BLaER1 (cell line): ENCODE results near the gene PRR16.

Experiments
- H3K27ac ChIP-seq: shearing (Covaris generic); formaldehyde crosslinking; 2 replicates; pipeline ENCODE4 v1.8.1; 2022
- H3K27me3 ChIP-seq: shearing (Covaris generic); formaldehyde crosslinking; 2 replicates; pipeline ENCODE4 v1.8.1; 2022
- H3K36me3 ChIP-seq: shearing (Covaris generic); formaldehyde crosslinking; 2 replicates; pipeline ENCODE4 v1.8.1; 2022
- H3K4me1 ChIP-seq: shearing (Covaris generic); formaldehyde crosslinking; 2 replicates; pipeline ENCODE4 v1.8.1; 2022
- H3K4me2 ChIP-seq: shearing (Covaris generic); formaldehyde crosslinking; 2 replicates; pipeline ENCODE4 v1.8.1; 2022
- H3K4me3 ChIP-seq: shearing (Covaris generic); formaldehyde crosslinking; 2 replicates; pipeline ENCODE4 v1.8.1; 2022
- H3K9ac ChIP-seq: shearing (Covaris generic); formaldehyde crosslinking; 2 replicates; pipeline ENCODE4 v1.8.1; 2022
- H3K9me3 ChIP-seq: shearing (Covaris generic); formaldehyde crosslinking; 2 replicates; pipeline ENCODE4 v1.8.1; 2022
- H4K20me1 ChIP-seq: shearing (Covaris generic); formaldehyde crosslinking; 2 replicates; pipeline ENCODE4 v1.8.1; 2022
- Cebpa-rat ChIP-seq: shearing (Covaris generic); IDR thresholded peaks from 2 replicates; pipeline ENCODE4 v1.8.1; 2022

The PRR16 gene

DNA sequence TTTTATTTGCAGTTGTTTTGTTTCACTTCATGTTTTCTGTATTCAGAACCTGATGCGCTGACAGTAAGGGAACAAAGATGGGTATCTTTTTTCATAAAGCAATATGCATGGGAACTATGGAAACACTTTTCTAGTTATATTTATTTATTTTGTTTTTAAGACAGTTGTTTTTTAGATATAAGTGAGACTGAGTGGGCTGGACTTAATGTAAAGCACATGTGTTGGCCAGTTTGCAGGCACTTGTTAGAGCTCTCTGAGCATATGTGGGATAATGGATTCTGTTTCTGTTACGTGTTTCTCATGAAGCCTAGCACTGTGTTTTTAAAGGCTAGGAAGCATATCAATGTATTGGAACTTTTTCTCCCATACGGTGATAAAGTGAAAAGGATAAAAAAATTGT lies 164.1 kb downstream of the PRR16 start:
- TF ChIP-seq Cebpa-rat, result no peak
- H3K4me3 ChIP-seq, result no peak overlapping the region
- no peaks in the 10 kb centered on the region for H3K4me1 ChIP-seq

DNA sequence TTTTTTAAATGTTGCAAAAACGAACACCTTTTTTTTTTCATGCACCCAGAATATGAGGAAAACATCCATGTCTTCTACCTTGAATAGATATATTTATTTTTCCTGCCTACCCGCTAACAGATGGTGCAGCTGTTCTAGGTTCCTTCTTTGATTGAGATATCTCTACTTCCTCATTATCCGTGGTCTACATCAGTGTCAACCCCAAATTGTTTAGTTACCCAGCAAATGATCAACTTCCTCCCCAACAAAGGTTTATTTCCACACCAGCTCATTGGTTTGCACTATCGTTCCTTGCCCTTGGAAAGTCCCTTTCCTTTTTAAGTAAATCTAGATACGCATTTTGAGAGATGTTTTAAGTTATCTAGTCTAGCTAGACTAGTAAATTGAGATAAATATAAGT lies 166.4 kb downstream of the PRR16 start:
- no peak for TF ChIP-seq Cebpa-rat
- Histone ChIP-seq H3K4me3 (no peak overlapping the region), H3K4me2 (no peak overlapping the region), H3K27me3 (no peaks in the 10 kb centered on the region), H3K27ac (no peak overlapping the region), H3K9ac (no peak overlapping the region), H4K20me1 (no peaks in the 10 kb centered on the region), H3K36me3 (no peaks in the 10 kb centered on the region), H3K4me1 (no peaks in the 10 kb centered on the region), H3K9me3 (no peaks in the 10 kb centered on the region)

More for the DNA sequence above, 164.1 kb downstream of the PRR16 start:
- Histone ChIP-seq H3K9ac (no peak overlapping the region), H3K4me2 (no peak overlapping the region), H3K36me3 (no peaks in the 10 kb centered on the region), H3K9me3 (no peaks in the 10 kb centered on the region), H3K27me3 (no peaks in the 10 kb centered on the region), H4K20me1 (no peaks in the 10 kb centered on the region), H3K27ac (no peak overlapping the region)

DNA sequence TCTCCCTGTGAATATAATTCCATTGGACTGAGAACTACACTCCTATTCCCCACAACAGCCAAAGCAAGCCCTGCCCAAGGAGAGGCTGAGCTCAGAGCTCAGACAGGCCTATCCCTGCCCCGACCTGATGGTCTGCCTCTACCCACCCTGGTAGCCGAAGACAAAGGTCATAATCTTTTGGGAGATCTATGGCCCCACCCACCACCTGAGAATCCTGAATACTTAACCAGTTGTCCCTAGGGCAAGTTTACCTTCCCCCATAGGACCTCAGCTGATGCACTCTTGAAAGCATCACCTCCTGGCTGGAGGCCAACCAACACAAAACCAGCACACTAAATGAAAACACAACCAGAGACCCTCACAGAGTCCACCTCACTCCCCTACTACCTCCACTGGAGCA lies 167.5 kb downstream of the PRR16 start:
- H3K36me3 ChIP-seq, result no peaks in the 10 kb centered on the region
- TF ChIP-seq Cebpa-rat, result no peak
- no peak overlapping the region for H3K4me3 ChIP-seq
- no peak overlapping the region for H3K4me2 ChIP-seq
- no peaks in the 10 kb centered on the region for H3K4me1 ChIP-seq
- H3K27ac ChIP-seq, result no peak overlapping the region
- H3K9ac ChIP-seq, result no peak overlapping the region
- H3K27me3 ChIP-seq, result no peaks in the 10 kb centered on the region
- H4K20me1 ChIP-seq, result no peaks in the 10 kb centered on the region
- H3K9me3 ChIP-seq, result no peaks in the 10 kb centered on the region

DNA sequence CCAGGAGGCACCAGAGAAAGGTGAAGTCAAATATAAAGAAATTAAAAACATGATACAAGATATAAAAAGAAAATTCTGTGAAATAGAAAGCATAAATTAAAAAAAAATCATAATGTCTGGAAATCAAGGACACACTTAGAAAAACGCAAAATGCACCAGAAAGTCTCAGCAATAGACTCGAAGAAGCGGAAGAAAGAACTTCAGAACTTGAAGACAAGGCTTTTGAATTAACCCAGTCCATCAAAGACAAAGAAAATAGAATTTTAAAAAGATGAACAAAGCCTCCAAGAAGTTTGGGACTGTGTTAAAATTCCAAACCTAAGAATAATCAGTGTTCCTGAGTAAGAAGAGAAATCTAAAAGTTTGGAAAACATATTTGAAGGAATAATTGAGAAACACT lies 168.3 kb downstream of the PRR16 start:
- Histone ChIP-seq H4K20me1 (no peaks in the 10 kb centered on the region), H3K36me3 (no peaks in the 10 kb centered on the region), H3K4me2 (no peak overlapping the region), H3K9ac (no peak overlapping the region), H3K27me3 (no peaks in the 10 kb centered on the region), H3K9me3 (no peaks in the 10 kb centered on the region), H3K4me3 (no peak overlapping the region), H3K27ac (no peak overlapping the region), H3K4me1 (no peaks in the 10 kb centered on the region)
- no peak for TF ChIP-seq Cebpa-rat

DNA sequence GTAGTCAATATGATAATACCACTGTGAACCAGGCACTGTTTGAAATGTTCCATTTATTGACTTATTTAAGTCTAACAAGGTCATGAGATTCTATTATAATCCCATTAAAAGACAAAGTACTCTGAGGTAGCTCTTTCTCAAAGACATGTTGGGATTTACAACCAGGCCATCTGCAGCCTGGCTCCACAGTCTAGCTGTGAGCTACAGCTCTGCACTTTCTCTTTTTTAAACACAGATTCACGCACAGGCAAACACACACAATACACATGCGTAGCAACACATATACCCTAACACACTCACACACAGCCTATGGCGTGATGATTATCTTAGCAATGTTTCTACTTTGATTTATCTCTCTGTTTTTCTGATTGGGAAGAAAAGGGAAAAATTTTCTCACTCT lies 174.3 kb downstream of the PRR16 start:
- H3K4me3 ChIP-seq, result no peak overlapping the region
- TF ChIP-seq Cebpa-rat, result no peak

DNA sequence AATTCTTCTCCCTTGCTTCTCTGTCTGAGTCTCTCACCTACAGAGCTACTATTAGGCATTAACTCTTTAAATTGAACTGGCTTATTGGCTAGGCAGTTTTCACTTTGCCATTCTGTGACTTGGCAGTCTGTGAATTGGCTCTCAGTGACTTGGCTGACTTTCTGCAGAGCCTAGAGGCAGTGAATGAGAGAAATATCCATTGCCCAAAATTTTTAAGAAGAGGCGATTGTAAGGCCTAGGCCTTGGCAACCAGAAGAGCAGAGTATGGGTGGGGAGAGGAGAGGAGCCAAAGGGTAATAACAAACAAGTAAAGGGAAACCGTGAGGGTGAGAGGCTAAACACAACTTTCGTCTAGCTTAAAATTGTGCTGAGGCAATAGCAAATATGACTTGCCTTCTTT lies 176.7 kb downstream of the PRR16 start:
- TF ChIP-seq Cebpa-rat, result no peak
- Histone ChIP-seq H3K27me3 (no peaks in the 10 kb centered on the region), H3K9ac (no peak overlapping the region), H3K27ac (no peak overlapping the region), H3K4me2 (no peak overlapping the region), H3K9me3 (no peaks in the 10 kb centered on the region), H4K20me1 (no peaks in the 10 kb centered on the region), H3K4me3 (no peak overlapping the region), H3K36me3 (no peaks in the 10 kb centered on the region), H3K4me1 (no peaks in the 10 kb centered on the region)

More for the DNA sequence above, 174.3 kb downstream of the PRR16 start:
- no peak overlapping the region for H3K9ac ChIP-seq
- H3K36me3 ChIP-seq, result no peaks in the 10 kb centered on the region
- no peaks in the 10 kb centered on the region for H3K4me1 ChIP-seq
- no peaks in the 10 kb centered on the region for H4K20me1 ChIP-seq
- H3K9me3 ChIP-seq, result no peaks in the 10 kb centered on the region
- no peak overlapping the region for H3K27ac ChIP-seq
- no peaks in the 10 kb centered on the region for H3K27me3 ChIP-seq
- H3K4me2 ChIP-seq, result no peak overlapping the region

DNA sequence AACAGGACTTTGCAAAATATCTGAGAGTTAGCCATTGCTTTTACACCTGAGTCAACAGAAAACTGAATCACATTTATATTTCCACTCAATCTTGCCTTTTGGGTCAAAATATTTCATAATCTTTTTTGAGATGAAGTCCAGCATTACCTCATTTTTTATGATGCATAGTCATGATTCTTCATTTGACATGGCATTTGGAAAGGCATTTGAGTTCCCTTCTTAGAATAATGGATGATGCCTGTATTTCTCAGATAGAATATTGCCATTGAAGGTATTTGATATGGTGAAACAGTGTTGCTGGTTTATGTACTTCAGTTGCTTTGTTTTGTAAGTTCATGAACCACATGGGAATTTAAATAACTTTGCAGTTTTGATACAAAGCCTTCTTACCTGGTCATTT lies 180.4 kb downstream of the PRR16 start:
- no peaks in the 10 kb centered on the region for H4K20me1 ChIP-seq
- H3K27me3 ChIP-seq, result no peaks in the 10 kb centered on the region
- no peak overlapping the region for H3K4me3 ChIP-seq
- no peaks in the 10 kb centered on the region for H3K9me3 ChIP-seq
- H3K4me2 ChIP-seq, result no peak overlapping the region
- H3K9ac ChIP-seq, result no peak overlapping the region
- no peak for TF ChIP-seq Cebpa-rat
- no peaks in the 10 kb centered on the region for H3K36me3 ChIP-seq
- H3K27ac ChIP-seq, result no peak overlapping the region
- no peaks in the 10 kb centered on the region for H3K4me1 ChIP-seq

DNA sequence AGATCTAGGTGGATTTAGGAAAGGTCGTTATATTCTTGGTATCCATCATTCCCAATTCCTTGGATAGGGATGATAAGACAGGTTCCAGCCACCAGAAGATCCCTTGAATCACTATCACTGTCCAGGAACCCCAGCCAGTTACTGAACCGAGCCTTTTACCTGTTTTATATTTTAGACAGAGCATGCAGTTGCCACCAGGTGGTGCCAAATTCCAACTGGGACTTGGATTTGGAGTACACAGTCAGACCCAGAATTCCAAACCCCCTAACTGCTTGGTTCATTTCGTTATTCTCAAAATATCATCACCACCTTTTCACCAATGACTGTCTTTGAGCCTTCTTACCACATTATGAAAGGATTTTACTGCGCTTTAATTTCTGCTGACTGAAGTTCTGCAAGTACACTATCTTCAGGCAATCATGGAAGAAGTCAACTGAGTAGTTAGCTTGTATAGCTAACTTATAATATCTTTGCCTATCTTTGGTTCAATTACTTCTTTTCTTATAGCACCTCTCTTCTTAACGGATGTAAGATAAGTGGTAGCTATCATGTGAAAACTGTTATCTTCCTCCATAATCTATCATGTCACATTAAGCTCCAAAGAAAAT lies 191.8 kb downstream of the PRR16 start:
- no peak overlapping the region for H3K4me2 ChIP-seq
- no peaks in the 10 kb centered on the region for H3K27me3 ChIP-seq
- no peaks in the 10 kb centered on the region for H3K36me3 ChIP-seq
- no peak overlapping the region for H3K4me3 ChIP-seq
- H4K20me1 ChIP-seq, result no peaks in the 10 kb centered on the region
- no peak overlapping the region for H3K27ac ChIP-seq
- H3K9me3 ChIP-seq, result no peaks in the 10 kb centered on the region
- no peak overlapping the region for H3K9ac ChIP-seq
- TF ChIP-seq Cebpa-rat, result no peak
- H3K4me1 ChIP-seq, result no peaks in the 10 kb centered on the region

DNA sequence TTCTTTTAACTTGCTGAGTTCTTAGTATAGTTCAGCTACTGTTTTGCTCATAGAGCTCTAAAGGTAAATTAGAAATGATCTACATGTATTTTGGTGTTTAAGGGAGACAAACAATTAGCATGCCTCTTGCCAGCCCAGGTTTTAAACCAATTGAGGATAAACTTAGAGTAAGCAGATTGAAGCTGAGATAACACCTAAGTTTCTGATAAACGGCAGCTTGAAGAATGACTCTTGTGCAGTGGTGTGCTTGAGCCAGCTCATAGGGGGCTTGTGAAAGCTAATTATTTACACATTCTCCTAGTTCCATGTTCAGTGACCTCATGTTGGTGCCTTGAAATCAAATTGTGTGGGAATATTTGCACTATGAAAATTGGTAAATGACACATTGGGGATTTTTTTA lies 193.0 kb downstream of the PRR16 start:
- Histone ChIP-seq H3K9me3 (no peaks in the 10 kb centered on the region), H3K27ac (no peak overlapping the region), H3K27me3 (no peaks in the 10 kb centered on the region), H3K9ac (no peak overlapping the region), H3K4me1 (no peaks in the 10 kb centered on the region), H3K4me3 (no peak overlapping the region), H3K36me3 (no peaks in the 10 kb centered on the region), H3K4me2 (no peak overlapping the region), H4K20me1 (no peaks in the 10 kb centered on the region)
- TF ChIP-seq Cebpa-rat, result no peak

DNA sequence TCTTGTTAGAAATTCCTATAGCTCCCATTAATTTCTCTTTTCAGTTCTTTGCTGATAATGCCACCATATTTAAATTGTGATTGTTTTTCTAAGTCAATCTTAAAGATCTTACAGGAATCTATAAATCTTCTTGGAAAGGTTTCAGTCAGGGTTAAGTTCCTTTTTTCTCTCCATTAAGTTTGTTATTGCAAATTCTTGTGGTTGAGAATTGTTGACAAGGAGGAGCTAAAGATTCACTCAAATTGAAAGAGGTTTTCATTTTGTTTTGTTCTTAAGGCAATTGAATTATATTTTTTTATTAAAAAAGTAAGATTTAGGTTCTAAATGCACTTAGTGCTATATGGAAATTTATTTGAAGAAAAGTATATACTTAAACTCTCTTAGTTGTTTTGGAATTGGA lies 213.4 kb downstream of the PRR16 start:
- Histone ChIP-seq H3K4me2 (no peak overlapping the region), H3K27me3 (no peaks in the 10 kb centered on the region), H4K20me1 (no peaks in the 10 kb centered on the region), H3K9ac (no peak overlapping the region), H3K4me1 (no peaks in the 10 kb centered on the region), H3K9me3 (no peaks in the 10 kb centered on the region), H3K4me3 (no peak overlapping the region), H3K36me3 (no peaks in the 10 kb centered on the region), H3K27ac (no peak overlapping the region)
- no peak for TF ChIP-seq Cebpa-rat

DNA sequence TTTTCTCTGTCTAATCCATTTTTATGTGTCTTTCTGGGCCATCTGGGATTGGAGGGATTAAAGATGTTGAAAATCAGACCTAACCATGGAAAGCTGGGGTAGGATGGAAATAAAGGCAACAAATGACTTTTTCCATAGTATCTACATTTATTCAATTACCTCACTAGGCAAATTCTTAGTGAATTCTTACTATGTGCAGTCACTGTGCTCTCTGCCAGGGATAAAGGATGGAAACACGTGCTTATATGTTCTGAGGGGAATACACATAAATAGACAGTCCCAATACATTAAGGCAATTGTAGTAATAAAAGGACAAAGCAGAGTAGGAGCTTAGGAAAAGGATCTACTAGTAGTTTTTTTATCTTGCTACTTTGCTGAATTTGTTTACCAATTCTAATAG lies 214.2 kb downstream of the PRR16 start:
- no peak overlapping the region for H3K4me2 ChIP-seq
- no peaks in the 10 kb centered on the region for H3K27me3 ChIP-seq
- no peak overlapping the region for H3K9ac ChIP-seq
- TF ChIP-seq Cebpa-rat, result no peak
- H3K27ac ChIP-seq, result no peak overlapping the region
- no peaks in the 10 kb centered on the region for H3K4me1 ChIP-seq
- H3K36me3 ChIP-seq, result no peaks in the 10 kb centered on the region
- H3K4me3 ChIP-seq, result no peak overlapping the region
- H4K20me1 ChIP-seq, result no peaks in the 10 kb centered on the region
- H3K9me3 ChIP-seq, result no peaks in the 10 kb centered on the region
